Measurements from ENCODE around the gene ALDH3B2.

ALDH3B2 gene

DNA sequence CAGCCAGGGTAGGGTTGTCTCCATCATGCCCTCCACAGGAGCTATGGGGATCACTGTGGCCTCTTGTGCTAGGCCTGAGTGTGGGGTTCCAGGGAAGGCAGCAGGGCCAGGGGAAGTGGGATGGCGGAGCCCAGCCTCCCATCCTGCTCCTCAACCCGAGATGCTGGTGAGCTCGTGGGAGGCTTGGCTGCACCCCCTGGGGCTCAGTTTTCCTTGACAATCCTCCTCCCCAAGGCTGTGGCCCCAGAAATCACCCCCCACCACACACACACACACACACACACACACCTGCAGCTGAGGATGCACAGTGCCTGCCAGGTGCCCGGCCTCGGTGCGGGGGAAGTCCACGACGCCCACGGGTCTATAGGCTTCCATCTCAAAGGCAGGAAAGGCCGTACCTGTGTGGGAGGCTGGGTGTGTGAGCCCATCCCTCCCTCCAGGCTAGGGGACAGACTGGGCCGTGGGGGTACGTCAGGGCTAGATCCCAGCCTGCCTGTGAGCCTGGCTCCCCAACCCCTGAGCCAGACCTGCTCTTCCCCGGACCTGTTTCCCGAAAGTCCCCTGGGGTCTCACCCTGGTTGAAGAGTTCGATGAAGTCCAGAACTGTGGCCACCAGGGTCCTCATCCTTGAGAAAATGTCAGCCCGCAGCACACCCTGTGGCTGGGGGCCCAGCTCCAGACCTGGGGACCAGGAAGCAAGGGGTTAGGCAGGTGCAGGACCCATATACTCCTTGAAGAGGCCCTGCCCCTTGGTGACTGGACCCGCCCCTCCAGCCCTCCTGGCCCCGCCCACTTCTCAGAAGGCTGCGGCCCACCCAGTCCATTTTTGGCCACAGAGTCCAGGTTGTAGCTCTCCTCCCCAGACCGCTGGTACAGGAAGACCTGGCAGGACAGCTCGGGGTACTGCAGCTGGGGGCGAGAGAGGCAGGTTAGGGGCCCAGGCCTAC, 29.7 kb downstream of the ALDH3B2 start:
- Histone ChIP-seq H3K4ac (ENCODE audit: low read depth, low read length) (no peak overlapping the region), H3K79me2 (ENCODE audit: control insufficient read depth, insufficient read depth, low read length) (no peaks in the 10 kb centered on the region), H3K9ac (ENCODE audit: low read length) (no peak overlapping the region), H3K56ac (ENCODE audit: low read length) (peak overlapping the region; percentile 1), H4K5ac (ENCODE audit: low read length) (no peak overlapping the region), H2BK15ac (replicated peaks; ENCODE audit: low read depth) (no peak overlapping the region), H2AK5ac (ENCODE audit: low read length) (no peak overlapping the region), H2BK120ac (ENCODE audit: low read depth, low read length) (no peak overlapping the region), H4K8ac (ENCODE audit: low read depth, low read length) (no peak overlapping the region), H3K18ac (ENCODE audit: low read length) (no peak overlapping the region), H3K79me1 (ENCODE audit: low read length) (no peaks in the 10 kb centered on the region), H3K23ac (ENCODE audit: low read length) (no peak overlapping the region), H2BK5ac (ENCODE audit: low read length) (no peak overlapping the region), H3K4me2 (ENCODE audit: low read length) (no peak overlapping the region), H3K27ac (ENCODE audit: low read depth, low read length) (no peak overlapping the region), H3K4me1 (ENCODE audit: control insufficient read depth, low read depth, low read length) (no peaks in the 10 kb centered on the region), H3K36me3 (ENCODE audit: control insufficient read depth, insufficient read depth, low read length) (no peaks in the 10 kb centered on the region), H3K4me3 (ENCODE audit: low read length) (no peak overlapping the region), H3K27me3 (ENCODE audit: insufficient read depth, low read length, poor library complexity) (no peaks in the 10 kb centered on the region)
- no CpG with 5 or more reads among the region's 22 CpGs for WGBS (ENCODE audit: extremely low coverage, insufficient coverage, low lambda C conversion rate)
- no peak for DNase-seq

DNA sequence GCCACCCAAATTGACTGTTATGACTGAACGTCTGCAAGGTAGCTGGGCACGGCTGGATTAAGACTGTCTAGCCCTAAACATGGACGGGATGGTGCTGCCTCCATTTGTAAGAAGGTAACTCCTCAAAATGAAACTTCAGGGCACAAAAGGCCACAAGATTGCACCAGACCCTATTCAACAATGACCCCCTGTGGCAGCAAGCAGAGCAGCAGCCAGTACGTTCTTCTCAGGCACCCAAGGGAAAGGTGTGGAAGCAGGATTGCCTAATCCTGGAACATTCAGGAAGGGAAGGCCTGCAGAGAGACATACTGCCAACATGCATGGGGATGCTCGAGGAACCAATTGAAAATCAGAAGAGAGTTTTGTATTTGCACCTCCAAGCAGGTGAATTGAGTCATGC, 30.4 kb downstream of the ALDH3B2 start:
- H3K27ac ChIP-seq (ENCODE audit: low read depth, low read length): no peak overlapping the region
- H4K5ac ChIP-seq (ENCODE audit: low read length): no peak overlapping the region
- H3K79me2 ChIP-seq (ENCODE audit: control insufficient read depth, insufficient read depth, low read length): no peaks in the 10 kb centered on the region
- WGBS (ENCODE audit: extremely low coverage, insufficient coverage, low lambda C conversion rate): no CpG with 5 or more reads among the region's 5 CpGs
- H2BK5ac ChIP-seq (ENCODE audit: low read length): no peak overlapping the region
- H3K36me3 ChIP-seq (ENCODE audit: control insufficient read depth, insufficient read depth, low read length): no peaks in the 10 kb centered on the region
- no peak overlapping the region for H3K4me3 ChIP-seq (ENCODE audit: low read length)
- no peak overlapping the region for H3K4me2 ChIP-seq (ENCODE audit: low read length)
- H3K23ac ChIP-seq (ENCODE audit: low read length): no peak overlapping the region
- no peaks in the 10 kb centered on the region for H3K27me3 ChIP-seq (ENCODE audit: insufficient read depth, low read length, poor library complexity)
- H3K56ac ChIP-seq (ENCODE audit: low read length): no peak overlapping the region
- no peak overlapping the region for H3K4ac ChIP-seq (ENCODE audit: low read depth, low read length)
- no peak overlapping the region for H3K18ac ChIP-seq (ENCODE audit: low read length)
- no peaks in the 10 kb centered on the region for H3K79me1 ChIP-seq (ENCODE audit: low read length)
- no peak overlapping the region for H2AK5ac ChIP-seq (ENCODE audit: low read length)
- no peak overlapping the region for H4K8ac ChIP-seq (ENCODE audit: low read depth, low read length)
- no peaks in the 10 kb centered on the region for H3K4me1 ChIP-seq (ENCODE audit: control insufficient read depth, low read depth, low read length)
- DNase-seq: peak; percentile 69
- no peak overlapping the region for H3K9ac ChIP-seq (ENCODE audit: low read length)
- no peak overlapping the region for H2BK15ac ChIP-seq (replicated peaks; ENCODE audit: low read depth)
- no peak overlapping the region for H2BK120ac ChIP-seq (ENCODE audit: low read depth, low read length)

DNA sequence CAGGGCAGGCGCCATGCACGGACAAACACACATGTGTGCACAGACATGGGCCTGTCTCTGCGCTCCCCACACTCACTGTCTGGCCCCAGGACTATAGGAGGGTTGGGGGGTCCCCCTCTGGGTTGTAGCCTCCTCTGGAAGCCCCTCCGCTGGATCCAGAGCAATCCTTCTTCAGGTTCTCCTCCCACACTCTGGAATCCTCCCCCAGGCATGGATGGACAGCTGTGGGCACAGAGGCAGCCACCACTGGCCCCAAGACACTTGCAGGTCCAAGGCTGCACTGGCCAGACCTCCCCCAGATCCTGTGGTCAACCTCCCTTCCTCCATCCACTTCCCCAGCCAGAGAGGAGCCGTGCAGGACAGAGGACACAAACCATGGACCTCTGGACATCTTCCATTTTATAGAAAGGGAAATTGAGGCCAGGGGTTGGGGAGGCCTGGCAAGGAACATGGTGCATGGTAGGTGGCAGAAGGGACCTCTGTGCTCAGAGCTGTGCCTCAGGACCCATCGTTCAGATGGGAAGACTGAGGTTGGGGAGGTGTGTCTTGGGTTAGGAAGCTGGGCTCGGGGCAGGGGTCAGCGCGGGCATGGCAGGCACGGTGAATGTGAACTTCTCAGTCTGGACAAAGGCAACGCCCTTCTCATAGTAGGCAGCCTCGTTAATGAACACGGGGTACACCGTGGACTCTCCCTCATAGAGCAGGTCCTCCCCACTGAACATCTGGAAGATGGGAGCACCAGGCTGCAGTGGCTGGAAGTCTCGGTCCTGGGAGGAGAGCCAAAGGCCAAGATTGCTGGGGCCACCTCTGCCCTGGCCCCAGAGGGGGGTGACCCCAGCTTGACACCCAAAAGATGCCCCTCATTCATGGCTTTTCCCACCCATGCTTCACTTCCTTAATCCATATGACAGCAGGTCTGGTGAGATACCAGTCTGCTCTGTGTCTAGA, 32.0 kb downstream of the ALDH3B2 start:
- H3K79me1 ChIP-seq (ENCODE audit: low read length): no peaks in the 10 kb centered on the region
- no peak overlapping the region for H2BK5ac ChIP-seq (ENCODE audit: low read length)
- no CpG with 5 or more reads among the region's 15 CpGs for WGBS (ENCODE audit: extremely low coverage, insufficient coverage, low lambda C conversion rate)
- H3K4me1 ChIP-seq (ENCODE audit: control insufficient read depth, low read depth, low read length): no peaks in the 10 kb centered on the region
- no peak overlapping the region for H3K4me2 ChIP-seq (ENCODE audit: low read length)
- no peak overlapping the region for H2BK15ac ChIP-seq (replicated peaks; ENCODE audit: low read depth)
- no peak for DNase-seq
- H3K4ac ChIP-seq (ENCODE audit: low read depth, low read length): no peak overlapping the region
- no peak overlapping the region for H3K27ac ChIP-seq (ENCODE audit: low read depth, low read length)
- no peak overlapping the region for H4K8ac ChIP-seq (ENCODE audit: low read depth, low read length)
- no peak overlapping the region for H2AK5ac ChIP-seq (ENCODE audit: low read length)
- H3K23ac ChIP-seq (ENCODE audit: low read length): no peak overlapping the region
- no peak overlapping the region for H3K9ac ChIP-seq (ENCODE audit: low read length)
- H3K56ac ChIP-seq (ENCODE audit: low read length): no peak overlapping the region
- no peak overlapping the region for H2BK120ac ChIP-seq (ENCODE audit: low read depth, low read length)
- H3K27me3 ChIP-seq (ENCODE audit: insufficient read depth, low read length, poor library complexity): no peaks in the 10 kb centered on the region
- no peak overlapping the region for H3K4me3 ChIP-seq (ENCODE audit: low read length)
- H3K36me3 ChIP-seq (ENCODE audit: control insufficient read depth, insufficient read depth, low read length): no peaks in the 10 kb centered on the region
- no peak overlapping the region for H4K5ac ChIP-seq (ENCODE audit: low read length)
- no peak overlapping the region for H3K18ac ChIP-seq (ENCODE audit: low read length)
- no peaks in the 10 kb centered on the region for H3K79me2 ChIP-seq (ENCODE audit: control insufficient read depth, insufficient read depth, low read length)

DNA sequence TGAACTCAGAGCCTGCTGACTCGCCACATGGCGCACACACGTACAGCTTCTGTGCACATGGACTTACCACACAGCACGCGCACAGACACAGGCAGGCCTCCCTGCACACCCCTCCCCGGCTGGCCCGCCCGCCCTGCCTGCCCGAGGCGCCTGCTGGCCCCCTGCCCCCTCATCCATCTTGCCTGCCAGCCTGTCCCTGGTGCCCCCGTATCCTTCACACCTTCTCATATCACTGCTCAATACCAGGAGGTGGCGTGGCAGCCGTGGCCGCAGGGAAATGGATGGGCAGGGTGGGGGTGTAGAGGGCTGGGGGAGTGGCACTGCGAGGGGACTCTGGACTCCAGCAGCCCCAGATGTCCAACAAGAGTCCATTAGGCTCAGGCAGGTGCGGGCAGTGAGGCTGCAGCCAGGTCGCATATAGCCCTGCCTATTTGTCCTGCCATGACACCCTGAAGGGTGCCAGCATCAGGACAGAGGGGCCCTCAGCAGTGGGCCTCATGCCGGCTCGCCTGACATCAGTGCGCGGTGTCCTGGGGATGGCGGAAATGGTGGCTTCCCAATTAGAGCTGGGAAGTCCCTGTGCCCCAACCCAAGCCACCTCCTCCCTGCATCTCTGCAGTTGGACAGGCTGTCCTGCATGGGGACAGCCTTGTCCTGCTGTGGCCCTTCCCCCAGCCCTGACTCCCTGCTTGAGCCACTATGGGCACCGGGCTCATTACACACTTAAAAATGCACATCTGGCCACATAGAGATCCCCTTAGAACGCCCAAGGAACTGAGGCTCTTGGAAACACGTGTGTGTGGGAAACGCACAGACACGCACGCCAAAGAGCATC, 32.9 kb downstream of the ALDH3B2 start:
- no peak overlapping the region for H3K9ac ChIP-seq (ENCODE audit: low read length)

DNA sequence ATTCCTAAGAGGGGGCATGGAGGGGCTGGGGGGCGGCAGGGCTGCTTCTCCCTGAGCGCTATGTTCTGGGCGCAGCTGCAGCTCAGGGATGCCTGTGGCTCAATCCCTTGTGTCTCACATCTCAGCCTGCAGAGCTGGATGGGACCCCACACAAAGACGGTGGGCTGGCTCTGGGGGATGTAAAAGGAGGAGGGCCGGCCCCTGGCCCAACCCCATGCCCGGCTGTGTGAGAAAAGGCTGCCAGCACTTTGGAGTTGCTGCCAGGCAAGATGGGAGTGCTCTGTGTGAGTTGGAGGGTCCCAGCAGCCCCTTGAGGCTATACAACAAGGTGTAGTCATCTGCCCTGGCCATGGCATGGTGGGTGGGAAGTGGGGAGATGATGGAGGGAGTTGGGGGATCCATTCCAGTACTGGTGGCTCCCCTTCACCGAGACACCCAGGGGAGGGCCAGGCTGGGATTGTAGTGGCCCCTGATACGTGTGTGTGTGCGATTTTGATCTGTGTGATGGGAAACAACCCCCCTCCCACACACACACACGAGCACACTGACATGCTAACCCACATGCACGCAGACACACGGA, 33.6 kb downstream of the ALDH3B2 start:
- Histone ChIP-seq H3K79me1 (ENCODE audit: low read length) (no peaks in the 10 kb centered on the region), H3K4me2 (ENCODE audit: low read length) (no peak overlapping the region), H3K23ac (ENCODE audit: low read length) (no peak overlapping the region), H3K18ac (ENCODE audit: low read length) (no peak overlapping the region), H2BK15ac (replicated peaks; ENCODE audit: low read depth) (no peak overlapping the region), H2AK5ac (ENCODE audit: low read length) (no peak overlapping the region), H3K9ac (ENCODE audit: low read length) (no peak overlapping the region), H2BK120ac (ENCODE audit: low read depth, low read length) (no peak overlapping the region), H3K4ac (ENCODE audit: low read depth, low read length) (no peak overlapping the region), H3K27me3 (ENCODE audit: insufficient read depth, low read length, poor library complexity) (no peaks in the 10 kb centered on the region), H2BK5ac (ENCODE audit: low read length) (no peak overlapping the region), H4K5ac (ENCODE audit: low read length) (no peak overlapping the region), H3K79me2 (ENCODE audit: control insufficient read depth, insufficient read depth, low read length) (no peaks in the 10 kb centered on the region), H4K8ac (ENCODE audit: low read depth, low read length) (no peak overlapping the region), H3K36me3 (ENCODE audit: control insufficient read depth, insufficient read depth, low read length) (no peaks in the 10 kb centered on the region), H3K4me3 (ENCODE audit: low read length) (no peak overlapping the region), H3K56ac (ENCODE audit: low read length) (no peak overlapping the region), H3K27ac (ENCODE audit: low read depth, low read length) (no peak overlapping the region), H3K4me1 (ENCODE audit: control insufficient read depth, low read depth, low read length) (no peaks in the 10 kb centered on the region)
- no peak for DNase-seq
- WGBS (ENCODE audit: extremely low coverage, insufficient coverage, low lambda C conversion rate): no CpG with 5 or more reads among the region's 12 CpGs

More for the DNA sequence above, 32.9 kb downstream of the ALDH3B2 start:
- Histone ChIP-seq H3K23ac (ENCODE audit: low read length) (no peak overlapping the region), H2BK120ac (ENCODE audit: low read depth, low read length) (no peak overlapping the region), H3K4me1 (ENCODE audit: control insufficient read depth, low read depth, low read length) (no peaks in the 10 kb centered on the region), H4K5ac (ENCODE audit: low read length) (no peak overlapping the region), H3K18ac (ENCODE audit: low read length) (no peak overlapping the region), H3K79me1 (ENCODE audit: low read length) (no peaks in the 10 kb centered on the region), H2BK15ac (replicated peaks; ENCODE audit: low read depth) (no peak overlapping the region), H2BK5ac (ENCODE audit: low read length) (no peak overlapping the region), H3K56ac (ENCODE audit: low read length) (no peak overlapping the region), H3K79me2 (ENCODE audit: control insufficient read depth, insufficient read depth, low read length) (no peaks in the 10 kb centered on the region), H3K27me3 (ENCODE audit: insufficient read depth, low read length, poor library complexity) (no peaks in the 10 kb centered on the region), H3K27ac (ENCODE audit: low read depth, low read length) (no peak overlapping the region), H4K8ac (ENCODE audit: low read depth, low read length) (no peak overlapping the region), H2AK5ac (ENCODE audit: low read length) (no peak overlapping the region), H3K4ac (ENCODE audit: low read depth, low read length) (no peak overlapping the region), H3K4me2 (ENCODE audit: low read length) (no peak overlapping the region), H3K4me3 (ENCODE audit: low read length) (no peak overlapping the region), H3K36me3 (ENCODE audit: control insufficient read depth, insufficient read depth, low read length) (no peaks in the 10 kb centered on the region)
- no peak for DNase-seq
- WGBS (ENCODE audit: extremely low coverage, insufficient coverage, low lambda C conversion rate): no CpG with 5 or more reads among the region's 28 CpGs
